Measurements from ENCODE around the gene ZNF655.

Gene ZNF655

DNA sequence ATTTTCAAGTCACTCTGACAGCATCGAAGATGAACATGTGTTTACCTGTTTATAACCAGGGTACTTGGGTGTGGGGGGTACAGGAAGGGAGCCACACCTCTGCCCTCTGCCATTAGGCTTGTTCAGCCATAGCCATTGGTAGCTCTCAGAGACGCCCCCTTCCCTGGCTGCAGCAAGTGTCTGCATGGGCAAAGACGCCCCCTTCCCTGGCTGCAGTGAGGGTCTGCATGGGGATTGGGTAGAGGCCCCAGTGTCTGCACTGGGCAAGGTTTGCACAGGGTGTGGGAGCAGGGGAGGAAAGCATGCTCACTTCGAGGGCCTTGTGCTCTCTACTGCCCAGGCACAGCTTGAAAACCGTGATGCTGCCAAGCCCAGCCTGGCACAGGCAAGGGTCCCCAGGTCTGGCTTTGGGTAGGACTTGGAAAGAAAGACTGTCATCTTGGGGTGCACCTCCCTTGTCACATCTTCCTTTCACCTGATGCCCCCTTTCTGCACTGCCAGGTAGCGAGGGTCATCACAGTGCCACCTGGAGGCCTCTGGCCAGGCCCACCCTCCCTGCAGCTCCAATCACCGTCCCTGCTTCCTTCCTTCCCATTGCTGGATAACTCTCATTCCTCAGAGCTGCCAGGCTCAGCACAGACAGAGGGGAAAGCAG lies 43.3 kb downstream of the ZNF655 start:
- no peak for TF ChIP-seq TOX (CRISPR knock-in tag; IDR thresholded peaks at IDR 0.05; ENCODE audit: borderline replicate concordance)
- no peak for TF ChIP-seq TCF4 (CRISPR knock-in tag; IDR thresholded peaks at IDR 0.05; ENCODE audit: borderline replicate concordance)
- TF ChIP-seq ZNF8 (CRISPR knock-in tag; IDR thresholded peaks at IDR 0.05) = no peak
- TF ChIP-seq ARNTL (CRISPR knock-in tag; IDR thresholded peaks at IDR 0.05; ENCODE audit: borderline replicate concordance, low read depth) = no peak
- no peak for TF ChIP-seq GLIS3 (CRISPR knock-in tag; IDR thresholded peaks at IDR 0.05)
- TF ChIP-seq ZNF70 (CRISPR knock-in tag; IDR thresholded peaks at IDR 0.05) = no peak
- TF ChIP-seq SNAI2 (CRISPR knock-in tag; IDR thresholded peaks at IDR 0.05) = no peak
- no peak for TF ChIP-seq ESRRG (CRISPR knock-in tag; IDR thresholded peaks at IDR 0.05)
- no peak for TF ChIP-seq ISL1 (CRISPR knock-in tag; IDR thresholded peaks at IDR 0.05)
- TF ChIP-seq OSR1 (CRISPR knock-in tag; IDR thresholded peaks at IDR 0.05) = no peak
- TF ChIP-seq, protein P1, sequence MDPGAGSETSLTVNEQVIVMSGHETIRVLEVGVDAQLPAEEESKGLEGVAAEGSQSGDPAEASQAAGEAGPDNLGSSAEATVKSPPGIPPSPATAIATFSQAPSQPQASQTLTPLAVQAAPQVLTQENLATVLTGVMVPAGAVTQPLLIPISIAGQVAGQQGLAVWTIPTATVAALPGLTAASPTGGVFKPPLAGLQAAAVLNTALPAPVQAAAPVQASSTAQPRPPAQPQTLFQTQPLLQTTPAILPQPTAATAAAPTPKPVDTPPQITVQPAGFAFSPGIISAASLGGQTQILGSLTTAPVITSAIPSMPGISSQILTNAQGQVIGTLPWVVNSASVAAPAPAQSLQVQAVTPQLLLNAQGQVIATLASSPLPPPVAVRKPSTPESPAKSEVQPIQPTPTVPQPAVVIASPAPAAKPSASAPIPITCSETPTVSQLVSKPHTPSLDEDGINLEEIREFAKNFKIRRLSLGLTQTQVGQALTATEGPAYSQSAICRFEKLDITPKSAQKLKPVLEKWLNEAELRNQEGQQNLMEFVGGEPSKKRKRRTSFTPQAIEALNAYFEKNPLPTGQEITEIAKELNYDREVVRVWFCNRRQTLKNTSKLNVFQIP (CRISPR knock-in tag; IDR thresholded peaks at IDR 0.05; ENCODE audit: borderline replicate concordance, low read depth) = no peak
- TF ChIP-seq ZNF565 (CRISPR knock-in tag; conservative IDR thresholded peaks at IDR 0.05; ENCODE audit: low read depth) = no peak
- no peak for TF ChIP-seq BACH2 (CRISPR knock-in tag; IDR thresholded peaks at IDR 0.05; ENCODE audit: borderline replicate concordance)
- TF ChIP-seq ZFP3 (CRISPR knock-in tag; IDR thresholded peaks at IDR 0.05) = no peak
- TF ChIP-seq, protein P2, sequence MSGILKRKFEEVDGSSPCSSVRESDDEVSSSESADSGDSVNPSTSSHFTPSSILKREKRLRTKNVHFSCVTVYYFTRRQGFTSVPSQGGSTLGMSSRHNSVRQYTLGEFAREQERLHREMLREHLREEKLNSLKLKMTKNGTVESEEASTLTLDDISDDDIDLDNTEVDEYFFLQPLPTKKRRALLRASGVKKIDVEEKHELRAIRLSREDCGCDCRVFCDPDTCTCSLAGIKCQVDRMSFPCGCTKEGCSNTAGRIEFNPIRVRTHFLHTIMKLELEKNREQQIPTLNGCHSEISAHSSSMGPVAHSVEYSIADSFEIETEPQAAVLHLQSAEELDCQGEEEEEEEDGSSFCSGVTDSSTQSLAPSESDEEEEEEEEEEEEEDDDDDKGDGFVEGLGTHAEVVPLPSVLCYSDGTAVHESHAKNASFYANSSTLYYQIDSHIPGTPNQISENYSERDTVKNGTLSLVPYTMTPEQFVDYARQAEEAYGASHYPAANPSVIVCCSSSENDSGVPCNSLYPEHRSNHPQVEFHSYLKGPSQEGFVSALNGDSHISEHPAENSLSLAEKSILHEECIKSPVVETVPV (CRISPR knock-in tag; IDR thresholded peaks at IDR 0.05) = no peak
- no peak for TF ChIP-seq ZC3H10 (CRISPR knock-in tag; IDR thresholded peaks at IDR 0.05)
- ATAC-seq = peak; percentile 36

DNA sequence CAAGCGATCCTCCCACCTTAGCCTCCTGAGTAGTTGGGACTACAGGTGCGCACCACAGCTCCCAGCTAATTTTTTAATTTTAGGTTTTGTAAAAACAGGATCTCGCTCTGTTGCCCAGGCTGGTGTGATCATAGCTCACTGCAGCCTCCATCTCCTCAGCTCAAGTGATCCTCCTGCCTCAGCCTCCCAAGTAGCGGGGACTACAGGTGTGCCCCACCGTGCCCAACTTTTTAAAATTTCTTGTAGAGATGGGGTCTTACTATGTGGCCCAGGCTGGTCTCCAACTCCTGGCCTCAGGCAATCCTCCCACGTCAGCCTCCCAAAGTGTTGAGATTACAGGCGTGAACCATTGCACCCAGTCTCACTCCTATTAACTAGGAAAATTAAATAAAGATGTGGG lies 47.1 kb downstream of the ZNF655 start:
- no peak for ATAC-seq

More for the DNA sequence above, 47.1 kb downstream of the ZNF655 start:
- TF ChIP-seq, protein P3, sequence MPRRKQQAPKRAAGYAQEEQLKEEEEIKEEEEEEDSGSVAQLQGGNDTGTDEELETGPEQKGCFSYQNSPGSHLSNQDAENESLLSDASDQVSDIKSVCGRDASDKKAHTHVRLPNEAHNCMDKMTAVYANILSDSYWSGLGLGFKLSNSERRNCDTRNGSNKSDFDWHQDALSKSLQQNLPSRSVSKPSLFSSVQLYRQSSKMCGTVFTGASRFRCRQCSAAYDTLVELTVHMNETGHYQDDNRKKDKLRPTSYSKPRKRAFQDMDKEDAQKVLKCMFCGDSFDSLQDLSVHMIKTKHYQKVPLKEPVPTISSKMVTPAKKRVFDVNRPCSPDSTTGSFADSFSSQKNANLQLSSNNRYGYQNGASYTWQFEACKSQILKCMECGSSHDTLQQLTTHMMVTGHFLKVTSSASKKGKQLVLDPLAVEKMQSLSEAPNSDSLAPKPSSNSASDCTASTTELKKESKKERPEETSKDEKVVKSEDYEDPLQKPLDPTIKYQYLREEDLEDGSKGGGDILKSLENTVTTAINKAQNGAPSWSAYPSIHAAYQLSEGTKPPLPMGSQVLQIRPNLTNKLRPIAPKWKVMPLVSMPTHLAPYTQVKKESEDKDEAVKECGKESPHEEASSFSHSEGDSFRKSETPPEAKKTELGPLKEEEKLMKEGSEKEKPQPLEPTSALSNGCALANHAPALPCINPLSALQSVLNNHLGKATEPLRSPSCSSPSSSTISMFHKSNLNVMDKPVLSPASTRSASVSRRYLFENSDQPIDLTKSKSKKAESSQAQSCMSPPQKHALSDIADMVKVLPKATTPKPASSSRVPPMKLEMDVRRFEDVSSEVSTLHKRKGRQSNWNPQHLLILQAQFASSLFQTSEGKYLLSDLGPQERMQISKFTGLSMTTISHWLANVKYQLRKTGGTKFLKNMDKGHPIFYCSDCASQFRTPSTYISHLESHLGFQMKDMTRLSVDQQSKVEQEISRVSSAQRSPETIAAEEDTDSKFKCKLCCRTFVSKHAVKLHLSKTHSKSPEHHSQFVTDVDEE (CRISPR knock-in tag; IDR thresholded peaks at IDR 0.05) = no peak
- no peak for TF ChIP-seq ZFP30 (CRISPR knock-in tag; IDR thresholded peaks at IDR 0.05)
- no peak for TF ChIP-seq PPARA (CRISPR knock-in tag; IDR thresholded peaks at IDR 0.05; ENCODE audit: borderline replicate concordance)
- TF ChIP-seq ZFP3 (CRISPR knock-in tag; IDR thresholded peaks at IDR 0.05) = no peak
- no peak for TF ChIP-seq ARNTL (CRISPR knock-in tag; IDR thresholded peaks at IDR 0.05; ENCODE audit: borderline replicate concordance, low read depth)
- TF ChIP-seq, protein P1 (CRISPR knock-in tag; IDR thresholded peaks at IDR 0.05; ENCODE audit: borderline replicate concordance, low read depth) = no peak
- TF ChIP-seq, protein P4, sequence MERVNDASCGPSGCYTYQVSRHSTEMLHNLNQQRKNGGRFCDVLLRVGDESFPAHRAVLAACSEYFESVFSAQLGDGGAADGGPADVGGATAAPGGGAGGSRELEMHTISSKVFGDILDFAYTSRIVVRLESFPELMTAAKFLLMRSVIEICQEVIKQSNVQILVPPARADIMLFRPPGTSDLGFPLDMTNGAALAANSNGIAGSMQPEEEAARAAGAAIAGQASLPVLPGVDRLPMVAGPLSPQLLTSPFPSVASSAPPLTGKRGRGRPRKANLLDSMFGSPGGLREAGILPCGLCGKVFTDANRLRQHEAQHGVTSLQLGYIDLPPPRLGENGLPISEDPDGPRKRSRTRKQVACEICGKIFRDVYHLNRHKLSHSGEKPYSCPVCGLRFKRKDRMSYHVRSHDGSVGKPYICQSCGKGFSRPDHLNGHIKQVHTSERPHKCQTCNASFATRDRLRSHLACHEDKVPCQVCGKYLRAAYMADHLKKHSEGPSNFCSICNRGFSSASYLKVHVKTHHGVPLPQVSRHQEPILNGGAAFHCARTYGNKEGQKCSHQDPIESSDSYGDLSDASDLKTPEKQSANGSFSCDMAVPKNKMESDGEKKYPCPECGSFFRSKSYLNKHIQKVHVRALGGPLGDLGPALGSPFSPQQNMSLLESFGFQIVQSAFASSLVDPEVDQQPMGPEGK (CRISPR knock-in tag; IDR thresholded peaks at IDR 0.05; ENCODE audit: borderline replicate concordance) = no peak
- TF ChIP-seq ZNF8 (CRISPR knock-in tag; IDR thresholded peaks at IDR 0.05) = no peak
- no peak for TF ChIP-seq ZNF565 (CRISPR knock-in tag; conservative IDR thresholded peaks at IDR 0.05; ENCODE audit: low read depth)
- TF ChIP-seq TCF4 (CRISPR knock-in tag; IDR thresholded peaks at IDR 0.05; ENCODE audit: borderline replicate concordance) = no peak
- TF ChIP-seq SNAI2 (CRISPR knock-in tag; IDR thresholded peaks at IDR 0.05) = no peak
- TF ChIP-seq ZC3H10 (CRISPR knock-in tag; IDR thresholded peaks at IDR 0.05) = no peak

Measured in SK-N-SH treated with all-trans-retinoic acid at 6 μM for 48 hours (cell line).